LHCN-M2 (cell line): ENCODE results near the gene ZNF705A. TPM values are rescaled to one million over a fixed set of nuclear protein-coding genes. Genes with fewer than 3 reads are reported as not detected.
"Not testable (repeated sequence)": the region's sequence is repeated elsewhere in the genome, so short reads cannot be mapped to it uniquely, and the experiment has no call there.

Experiments used
- DNase-seq: peaks from one replicate; pipeline ENCODE4 v3.0.0-alpha.2; 2012; ENCODE audit warnings: low read depth
- total RNA-seq: library from RNA; depleted of rRNA; stranded (reverse); fragments of >200 nt; gene quantifications from 2 replicates; pipeline ENCODE4 v1.2.3, GENCODE V29; 2014; rRNA removed

ZNF705A gene
- total RNA-seq, 1 experiment from 2014 or later: not detected

DNA sequence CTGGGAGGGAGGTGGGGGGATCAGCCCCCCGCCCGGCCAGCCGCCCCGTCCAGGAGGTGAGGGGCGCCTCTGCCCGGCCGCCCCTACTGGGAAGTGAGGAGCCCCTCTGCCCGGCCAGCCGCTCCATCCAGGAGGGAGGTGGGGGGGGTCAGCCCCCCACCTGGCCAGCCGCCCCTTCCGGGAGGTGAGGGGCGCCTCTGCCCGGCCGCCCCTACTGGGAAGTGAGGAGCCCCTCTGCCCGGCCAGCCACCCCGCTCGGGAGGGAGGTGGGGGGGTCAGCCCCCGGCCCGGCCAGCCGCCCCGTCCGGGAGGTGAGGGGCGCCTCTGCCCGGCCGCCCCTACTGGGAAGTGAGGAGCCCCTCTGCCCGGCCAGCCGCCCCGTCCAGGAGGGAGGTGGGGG is 27.4 kb downstream of the ZNF705A start:
- DNase-seq: not testable (repeated sequence)

DNA sequence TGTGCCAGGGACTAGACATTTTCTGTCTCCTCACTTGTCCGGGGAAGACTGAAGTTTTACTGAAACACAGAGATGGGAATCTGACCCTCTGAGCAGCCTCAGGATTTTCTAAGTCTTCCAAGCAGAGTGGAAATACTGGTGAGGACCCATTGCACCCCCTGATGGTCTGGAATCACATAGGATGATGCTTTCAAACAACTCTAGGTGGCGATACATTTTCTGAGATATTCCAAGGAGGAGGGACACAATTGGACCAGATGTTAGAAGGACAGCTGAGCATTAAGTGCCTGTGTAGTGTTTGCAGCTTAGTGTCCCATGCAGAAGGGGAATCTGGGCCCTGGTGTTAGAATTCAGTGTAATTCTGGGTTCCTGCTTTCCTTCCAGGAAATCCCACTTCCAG is 31.3 kb downstream of the ZNF705A start:
- DNase-seq: peak; percentile 4

DNA sequence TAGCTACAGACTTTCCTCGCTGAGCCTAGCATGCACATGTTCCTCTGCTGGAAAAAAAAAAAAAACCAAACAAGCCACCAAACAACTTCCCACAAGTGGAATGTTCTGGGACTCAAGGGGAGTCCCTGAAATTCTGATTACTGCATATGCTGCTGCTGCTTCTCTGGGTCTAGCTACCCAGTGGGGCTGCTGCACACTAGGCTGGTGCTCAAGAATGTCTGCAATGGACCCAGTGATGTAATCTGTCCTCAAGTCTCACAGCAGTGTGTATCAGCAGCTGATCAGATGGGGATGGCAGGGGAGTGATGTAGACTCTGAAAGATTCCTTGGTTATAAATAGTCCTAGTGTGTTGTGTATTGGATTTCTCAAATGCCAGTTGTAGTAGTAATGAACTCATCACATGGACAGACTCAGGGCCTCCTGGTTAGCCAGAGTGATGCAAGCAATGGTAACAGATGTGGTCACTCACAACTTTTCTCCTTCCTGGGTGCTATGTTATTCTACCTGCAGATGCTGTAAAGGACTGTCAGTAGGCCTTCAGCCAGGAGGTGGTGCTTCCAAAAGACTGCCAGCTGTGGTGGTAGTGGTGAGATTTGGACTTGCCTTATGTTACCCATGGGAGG is 41.0 kb downstream of the ZNF705A start:
- peak; percentile 27 for DNase-seq

DNA sequence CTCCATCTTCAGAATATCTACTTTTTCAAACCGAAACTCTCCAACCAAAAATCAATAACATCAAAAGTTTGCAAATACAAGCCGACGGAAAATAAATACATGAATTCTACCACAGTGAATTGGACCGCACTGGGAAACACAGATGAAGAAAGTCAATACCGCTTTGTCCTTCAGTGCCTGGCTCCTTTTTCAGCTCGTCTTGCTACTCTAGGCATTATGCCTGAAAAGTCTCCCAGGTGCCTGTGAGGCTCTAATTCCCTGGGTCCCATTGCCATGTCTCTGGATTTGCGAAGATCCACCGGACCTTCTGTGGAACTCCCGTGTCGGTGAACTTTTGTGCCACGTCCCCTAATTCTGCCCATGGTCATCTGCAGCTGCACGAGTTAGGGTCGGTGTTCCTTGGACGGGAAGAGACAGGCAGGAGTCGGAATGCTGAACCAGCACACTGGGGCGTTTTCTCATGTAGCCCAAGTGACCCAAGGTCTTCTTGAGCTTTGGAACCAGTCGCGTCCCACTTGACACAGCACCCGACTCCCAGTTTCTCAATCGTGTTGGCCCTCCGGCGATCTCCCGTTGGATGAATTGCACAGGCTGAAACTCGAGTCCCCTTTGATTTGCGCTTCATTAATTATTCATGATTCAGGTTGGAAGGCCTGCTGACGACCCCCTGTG is 62.0 kb downstream of the ZNF705A start:
- not testable (repeated sequence) for DNase-seq

DNA sequence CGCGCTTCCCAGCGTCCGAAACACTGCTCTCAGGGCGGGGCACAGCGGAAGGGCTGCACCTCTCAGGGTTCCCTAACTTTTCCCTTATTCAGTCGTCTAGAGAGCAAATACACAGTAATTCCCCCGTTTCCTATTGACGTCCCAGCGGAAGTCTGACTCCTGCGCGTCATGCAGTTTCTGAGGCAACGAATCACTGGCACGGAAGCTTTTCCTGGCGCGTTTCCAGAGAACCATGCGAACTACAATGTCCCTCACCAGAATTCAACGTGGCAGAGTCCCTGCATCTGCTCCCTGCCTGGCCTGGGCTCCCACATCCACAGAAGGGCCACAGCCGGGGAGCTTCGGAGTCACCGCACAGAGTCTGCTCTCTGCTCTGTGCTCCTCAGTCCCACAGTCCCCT is 64.6 kb downstream of the ZNF705A start:
- not testable (repeated sequence) for DNase-seq

DNA sequence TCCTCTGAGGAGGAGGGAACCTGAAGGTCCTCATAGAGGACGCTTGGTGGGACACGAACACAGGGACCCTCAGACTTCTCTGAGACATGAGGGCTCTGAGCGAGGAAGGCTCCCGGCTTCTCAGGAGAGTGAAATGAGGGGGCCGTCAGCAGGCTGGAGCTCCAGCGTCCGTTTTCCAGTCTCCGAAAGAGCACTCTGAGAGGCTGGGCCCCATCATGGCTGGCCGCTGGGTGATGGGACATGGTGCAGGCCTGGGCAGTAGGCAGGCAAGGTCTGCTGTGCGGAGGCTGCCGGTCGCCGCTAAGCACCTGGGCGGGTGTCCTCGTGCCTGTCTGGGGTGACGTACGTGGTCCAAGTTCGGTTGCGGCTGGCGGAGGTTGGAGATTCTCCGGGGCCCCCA is 65.0 kb downstream of the ZNF705A start:
- DNase-seq: not testable (repeated sequence)

DNA sequence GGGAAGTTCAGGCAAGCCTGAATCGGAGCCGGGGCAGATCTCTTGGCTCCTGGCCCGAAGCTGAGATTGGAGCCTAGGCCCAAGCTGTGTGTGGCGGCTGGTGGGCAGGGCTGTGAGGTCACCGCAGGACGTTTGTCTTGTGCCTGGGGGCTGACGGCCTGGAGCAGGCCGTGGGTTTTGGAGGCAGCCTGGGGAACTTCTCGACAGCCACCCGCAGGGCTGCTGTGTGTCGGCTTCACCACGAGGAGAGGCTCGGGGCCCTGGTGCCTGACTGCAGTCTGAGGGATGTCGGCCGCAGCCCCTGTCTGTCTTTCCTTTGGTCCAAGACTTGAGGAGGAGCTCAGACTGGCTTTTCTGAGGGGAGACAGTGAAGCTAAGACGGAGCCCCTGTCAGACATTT is 65.5 kb downstream of the ZNF705A start:
- DNase-seq: not testable (repeated sequence)

DNA sequence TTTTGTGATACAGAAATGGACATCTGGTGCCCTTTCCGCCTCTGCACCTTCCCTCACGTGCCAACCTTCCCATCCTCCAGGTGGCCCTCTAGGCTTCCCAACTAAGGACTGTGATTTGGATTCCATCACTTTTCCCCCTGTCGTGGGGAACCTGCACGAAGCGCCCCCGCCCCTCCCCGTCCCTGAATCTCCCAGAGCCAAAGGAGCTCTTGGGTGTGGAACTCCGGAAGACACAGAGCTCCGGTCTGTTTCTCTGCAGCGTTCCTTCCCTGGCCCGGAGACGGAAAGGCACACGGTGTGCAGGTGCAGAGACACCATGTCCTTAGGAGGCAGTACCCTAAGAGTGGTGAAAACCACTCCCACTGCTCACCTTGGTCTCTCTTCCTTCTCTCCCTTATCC is 66.8 kb downstream of the ZNF705A start:
- DNase-seq: not testable (repeated sequence)

DNA sequence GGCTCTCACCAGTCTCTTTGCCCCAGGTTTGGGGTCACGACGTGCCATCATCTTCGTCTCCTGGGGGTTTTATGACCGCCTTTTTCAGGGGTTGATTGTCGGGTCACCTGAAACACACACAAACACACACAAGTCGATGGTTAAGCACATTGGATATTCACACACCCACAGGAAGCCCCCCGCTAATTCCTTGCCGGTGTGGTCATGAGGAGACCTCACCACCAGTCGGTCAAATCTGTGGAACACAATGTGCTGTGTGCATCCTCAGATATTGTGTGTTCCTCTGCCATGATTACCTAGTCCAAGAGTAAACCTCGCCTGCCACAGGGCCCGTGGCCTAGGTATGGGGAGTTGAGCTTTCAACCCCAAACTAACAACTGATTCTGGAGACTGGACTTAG is 68.0 kb downstream of the ZNF705A start:
- DNase-seq: not testable (repeated sequence)

DNA sequence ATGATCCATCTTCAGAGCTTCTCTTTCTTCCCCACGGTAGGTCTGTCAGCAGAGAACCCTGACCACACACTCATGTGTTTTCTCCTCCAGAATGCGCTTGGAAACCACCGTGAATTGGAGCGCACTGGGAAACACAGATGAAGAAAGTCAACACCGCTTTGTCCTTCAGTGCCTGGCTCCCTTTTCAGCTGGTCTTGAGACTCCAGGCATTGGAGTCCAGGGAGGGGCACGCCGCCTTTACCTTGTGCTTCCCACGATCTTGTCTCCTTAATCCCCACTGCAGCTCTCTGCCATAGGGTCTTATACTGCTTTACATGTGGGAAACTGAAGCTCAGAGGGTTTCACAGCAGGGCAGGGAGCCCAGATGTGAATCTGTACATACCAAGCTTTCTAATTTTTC is 69.5 kb downstream of the ZNF705A start:
- no peak for DNase-seq

DNA sequence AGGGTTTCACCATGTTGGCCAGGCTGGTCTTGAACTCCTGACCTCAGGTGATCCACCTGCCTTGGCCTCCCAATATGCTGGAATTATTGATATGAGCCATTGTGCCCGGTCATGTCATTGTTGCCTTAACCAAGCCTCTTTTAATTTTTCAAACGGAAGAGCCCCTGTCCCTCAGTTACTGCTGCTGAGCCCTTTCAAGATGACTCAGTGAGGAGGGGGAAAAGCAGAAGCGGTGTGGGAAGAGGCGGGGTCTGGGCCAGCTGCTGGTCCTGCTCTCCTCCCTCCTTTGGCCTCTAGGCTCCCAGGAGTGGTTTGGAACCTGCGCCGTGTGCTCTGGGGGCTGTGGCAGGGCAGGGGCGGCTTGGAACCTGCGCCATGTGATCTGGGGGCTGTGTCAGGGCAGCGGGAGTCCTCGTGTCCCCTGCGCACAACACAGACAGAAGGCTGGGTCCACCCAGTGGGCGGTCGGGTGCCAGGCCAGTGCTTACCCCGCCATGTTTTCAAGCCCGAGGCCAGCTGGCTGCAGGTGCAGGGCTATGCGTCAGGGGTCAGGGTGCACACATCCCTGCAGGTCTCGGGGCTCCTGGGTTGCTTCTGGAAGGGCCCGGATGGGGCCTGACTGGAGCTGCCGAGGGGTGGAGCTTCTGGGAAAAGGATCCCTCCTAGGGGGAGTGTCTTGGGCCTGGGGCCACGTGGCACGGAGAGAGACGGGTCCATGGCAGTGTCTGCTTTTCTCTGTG is 70.3 kb downstream of the ZNF705A start, which contains the start of gene FAM90A1:
Gene FAM90A1, minus strand, starts transcription at position 627 of the 740 bp plus-strand sequence. CDS start 2,786 bp downstream, outside the sequence.
- not testable (repeated sequence) for DNase-seq

DNA sequence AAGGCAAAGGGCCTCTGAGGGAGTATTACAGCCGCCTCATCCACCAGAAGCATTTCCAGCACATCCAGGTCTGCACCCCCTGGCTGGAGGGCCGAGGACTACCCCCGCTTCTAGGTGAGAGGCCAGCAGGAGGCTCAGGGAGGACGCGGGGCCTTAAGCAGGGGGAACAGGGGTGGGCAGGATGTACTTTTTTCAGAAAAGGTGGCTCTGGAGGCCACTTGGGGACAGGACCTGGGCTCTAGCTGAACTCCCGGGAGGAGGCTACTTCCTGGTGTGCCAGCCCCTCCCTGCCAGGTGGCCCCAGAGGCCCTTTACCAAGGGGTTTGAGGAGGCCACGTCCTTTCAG is 70.9 kb downstream of the ZNF705A start:
- DNase-seq: not testable (repeated sequence)

DNA sequence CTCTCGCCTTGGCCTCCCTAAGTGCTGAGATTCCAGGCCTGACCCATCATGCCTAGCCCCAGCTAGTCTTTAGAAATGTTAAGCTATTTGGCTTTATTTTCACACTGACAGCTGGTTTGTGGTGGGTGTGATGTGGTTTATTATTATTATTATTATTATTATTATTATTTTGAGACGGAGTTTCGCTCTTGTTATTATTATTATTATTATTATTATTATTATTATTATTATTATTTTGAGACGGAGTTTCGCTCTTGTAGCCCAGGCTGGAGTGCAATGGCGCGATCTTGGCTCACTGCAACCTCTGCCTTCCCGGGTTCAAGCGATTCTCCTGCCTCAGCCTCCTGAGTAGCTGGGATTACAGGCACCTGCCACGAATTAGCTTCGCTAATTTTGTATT is 71.8 kb downstream of the ZNF705A start:
- not testable (repeated sequence) for DNase-seq

DNA sequence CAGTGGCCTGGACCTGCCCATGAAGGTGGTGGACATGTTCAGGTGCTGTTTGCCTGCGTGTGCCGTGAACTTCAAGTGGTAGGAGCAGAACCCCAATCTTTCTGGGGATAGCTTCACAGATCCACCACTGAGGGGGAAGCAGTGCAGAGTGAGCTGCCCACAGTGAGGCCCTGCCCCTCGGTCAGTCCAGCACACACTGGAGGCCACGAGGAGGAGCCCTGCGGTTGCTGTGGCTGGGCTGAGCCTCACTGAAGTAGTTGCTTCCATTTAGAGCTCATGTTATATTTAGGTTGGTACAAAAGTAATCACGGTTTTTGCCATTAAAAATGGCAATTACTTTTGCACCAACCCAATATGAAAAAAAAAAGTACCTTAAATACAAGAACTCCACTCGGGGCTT is 72.7 kb downstream of the ZNF705A start:
- DNase-seq: not testable (repeated sequence)

Other genes with a start within 250 kb of the ZNF705A start
- 25.6 and 36.9 TPM in 2 replicates for gene SLC2A3, start 220.8 kb upstream of the ZNF705A start, total RNA-seq
- gene FOXJ2, start 124.3 kb upstream of the ZNF705A start, total RNA-seq: 7.3 and 8.6 TPM in 2 replicates
- gene C3AR1, start 90.7 kb upstream of the ZNF705A start, total RNA-seq: 1.5 and 2.1 TPM in 2 replicates
- 42.9 and 46.8 TPM in 2 replicates for gene NECAP1, start 74.7 kb upstream of the ZNF705A start, total RNA-seq
- gene CLEC4A, start 33.4 kb upstream of the ZNF705A start, total RNA-seq: 0.77 TPM in 1 of 2 replicates, not detected in the other
- gene FAM90A1, start 70.6 kb downstream of the ZNF705A start, total RNA-seq: not detected in 2 replicates